NCI-H1436 (cell line): ENCODE results near the gene FAM170B.

Experiments used
- DNase-seq: peaks from one replicate; lab custom pipeline; 2025; lab: John Stamatoyannopoulos, UW

The FAM170B gene

DNA sequence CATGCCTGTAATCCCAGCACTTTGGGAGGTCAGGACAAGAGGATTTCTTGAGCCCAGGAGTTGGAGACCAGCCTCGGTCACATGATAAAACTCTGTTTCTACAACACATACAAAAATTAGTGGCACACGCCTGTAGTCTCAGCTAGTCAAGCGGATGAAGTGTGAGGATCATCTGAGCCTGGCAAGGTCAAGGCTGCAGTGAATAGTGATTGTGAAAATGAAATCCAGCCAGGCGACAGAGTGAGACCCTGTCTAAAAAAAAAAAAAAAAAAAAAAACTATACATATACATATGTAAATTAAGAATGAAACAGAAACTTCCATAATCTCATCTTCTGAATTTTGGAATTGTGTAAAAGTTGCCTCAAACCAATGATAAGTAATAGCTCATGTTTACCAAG lies 18.2 kb upstream of the FAM170B start:
- DNase-seq, result no peak

DNA sequence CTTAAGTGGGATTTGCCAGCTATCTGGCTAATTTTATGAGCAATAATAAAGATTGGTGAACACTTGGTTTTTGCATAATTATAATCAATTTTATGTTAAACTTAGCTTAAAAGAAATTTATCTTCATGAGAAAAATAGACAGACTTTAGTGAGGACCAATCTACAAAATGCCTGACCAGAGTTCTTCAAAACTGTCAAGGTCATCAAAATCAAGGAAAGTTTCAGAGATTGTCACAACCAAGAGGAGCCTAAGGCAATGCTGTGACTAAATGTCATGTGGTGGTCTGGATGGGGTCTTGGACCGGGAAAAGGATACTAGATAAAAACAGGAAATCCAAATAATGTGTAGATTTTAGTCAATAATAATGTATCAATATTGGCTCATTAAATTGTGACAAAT lies 17.7 kb upstream of the FAM170B start:
- DNase-seq, result no peak

DNA sequence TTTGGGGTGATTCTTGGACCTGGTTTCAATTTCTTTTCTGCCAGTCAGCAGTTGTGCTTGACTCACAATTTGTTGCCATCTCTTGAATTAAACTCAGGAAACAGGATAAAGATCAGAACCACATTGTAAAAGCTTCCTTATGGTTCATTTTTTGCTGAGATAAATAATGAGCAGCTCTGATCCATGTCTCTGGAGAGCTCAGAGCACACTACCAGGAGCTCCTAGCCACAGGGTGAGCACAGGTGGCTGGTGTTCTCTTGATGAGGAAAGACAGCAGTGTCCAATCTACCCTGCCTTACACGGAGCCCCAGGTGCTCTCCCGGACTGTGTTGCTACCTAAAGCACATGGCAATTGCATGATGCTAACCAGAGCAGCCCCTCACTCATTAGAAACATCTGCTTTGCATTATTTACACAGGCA lies 17.2 kb upstream of the FAM170B start:
- DNase-seq, result no peak

DNA sequence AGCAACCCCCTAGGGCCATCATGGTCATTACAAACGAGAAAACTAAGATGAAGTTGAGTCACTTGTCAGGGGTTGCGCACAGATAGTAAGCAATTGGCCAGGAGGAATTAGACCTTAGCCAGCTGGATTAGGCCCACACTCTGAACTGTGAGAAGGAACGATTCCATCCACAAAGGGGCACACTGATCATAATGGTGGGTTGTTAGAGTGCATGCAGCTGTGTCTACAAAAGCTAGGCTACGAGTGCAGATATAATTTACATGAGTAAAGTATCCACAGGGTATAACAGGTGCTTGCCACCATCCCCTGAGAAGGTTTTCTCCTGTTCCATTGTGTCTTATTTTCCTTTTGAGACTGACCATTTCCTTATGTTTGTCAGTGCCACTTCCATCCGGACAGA lies 16.6 kb upstream of the FAM170B start:
- DNase-seq, result peak; percentile 31

DNA sequence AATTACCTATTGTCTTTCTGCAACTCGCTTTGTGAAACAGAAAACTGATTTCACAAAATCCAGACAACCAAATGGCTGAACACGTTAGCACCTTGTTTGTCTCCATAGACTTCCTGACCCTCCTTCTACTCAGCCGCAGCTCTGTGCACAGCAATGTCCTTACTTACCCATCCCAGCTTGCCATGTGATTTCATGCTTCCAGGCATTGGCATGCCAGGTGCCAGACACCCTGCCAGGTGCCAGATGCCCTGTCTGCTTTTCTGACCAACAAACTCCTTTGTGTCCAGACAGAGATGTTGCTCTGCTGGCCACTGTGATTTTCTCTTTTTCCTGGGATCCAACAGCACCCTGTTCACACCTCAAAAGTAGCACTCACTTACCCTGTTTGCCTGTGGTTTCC lies 16.1 kb upstream of the FAM170B start:
- no peak for DNase-seq

DNA sequence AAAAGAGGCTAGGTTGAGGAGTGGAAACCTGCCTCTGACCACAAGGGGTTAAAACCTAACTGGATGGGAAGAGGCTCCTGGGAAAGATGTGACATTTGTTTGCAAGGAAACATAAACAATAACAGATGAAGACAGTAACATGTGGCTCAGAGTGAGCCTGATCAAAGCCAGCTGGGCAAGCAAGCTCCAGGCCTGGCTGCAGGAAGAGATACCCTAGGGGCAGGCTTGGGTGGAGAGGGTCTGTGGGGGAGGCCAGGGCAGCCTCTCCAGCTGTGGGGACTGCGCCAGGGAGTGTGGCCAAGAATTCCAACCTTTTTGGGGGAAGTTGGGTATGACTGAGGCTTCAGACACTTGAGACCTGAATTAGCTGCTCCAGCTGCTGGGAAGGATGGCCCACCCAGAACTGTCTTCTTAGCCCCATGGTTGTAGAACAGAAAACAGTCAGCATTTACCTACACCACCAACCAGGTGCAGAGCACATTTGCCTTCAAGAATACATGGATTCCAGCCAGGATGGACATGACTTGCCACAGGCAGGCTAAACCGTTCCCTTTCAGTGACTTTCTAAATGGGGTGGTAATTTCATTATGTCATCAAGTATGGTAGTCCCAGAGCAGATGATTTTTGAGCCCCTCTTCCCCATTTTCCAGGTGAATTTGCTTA lies 10.4 kb upstream of the FAM170B start:
- DNase-seq, result no peak

DNA sequence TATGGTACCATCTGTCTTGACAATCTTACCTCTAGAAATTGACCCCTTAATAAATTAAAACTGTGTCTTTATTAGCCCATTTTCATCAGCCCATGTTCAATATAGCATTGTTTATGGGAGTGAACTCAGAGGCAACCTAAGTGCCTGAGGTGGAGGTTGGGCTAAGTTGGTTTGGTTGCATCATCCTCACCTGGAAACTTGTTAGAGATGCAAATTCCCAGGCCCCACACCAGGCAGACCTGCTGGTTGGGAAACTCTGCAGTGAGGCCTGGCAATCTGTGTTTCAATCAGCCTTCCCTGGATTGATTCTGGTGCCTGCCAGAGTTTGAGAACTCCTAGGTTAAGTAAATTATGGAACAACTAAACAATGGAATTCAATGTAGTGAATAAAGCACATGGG lies 9.4 kb upstream of the FAM170B start:
- no peak for DNase-seq

DNA sequence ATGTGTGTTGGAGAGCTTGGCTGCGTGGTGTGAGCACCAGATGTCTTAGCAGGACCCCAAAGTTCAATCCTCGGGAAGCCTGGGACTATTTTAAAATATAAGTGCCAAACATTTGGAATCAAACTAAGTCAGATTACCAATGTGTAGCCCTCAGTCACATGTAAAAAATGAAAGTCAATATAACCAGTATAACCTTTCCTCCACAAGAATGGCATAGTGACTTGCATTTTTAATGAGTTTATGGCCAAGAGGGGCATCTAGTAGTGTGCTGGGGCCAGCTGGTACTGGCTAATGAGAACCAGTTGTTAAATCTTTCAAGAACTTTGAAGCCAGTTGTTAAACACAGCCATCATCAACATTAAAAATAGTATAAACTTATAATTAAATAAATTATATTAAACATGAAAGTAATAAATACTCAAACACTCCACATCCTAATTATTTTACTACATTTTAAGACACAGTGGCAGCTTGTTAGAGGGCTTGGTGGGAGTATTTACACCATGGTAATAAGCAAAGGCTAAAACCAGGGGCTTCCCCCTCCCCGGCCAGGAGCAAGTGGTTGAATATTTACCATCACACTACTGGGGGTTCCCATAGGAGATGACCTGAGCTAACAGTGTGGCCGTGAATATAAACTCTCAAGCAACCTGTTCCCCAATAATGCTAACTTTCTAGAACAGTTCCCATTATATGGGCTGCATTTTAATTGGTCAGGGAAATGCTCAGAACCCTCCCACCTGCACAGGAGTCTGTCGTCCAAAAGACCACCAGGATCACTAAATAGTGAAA lies 7.9 kb upstream of the FAM170B start:
- DNase-seq, result no peak

DNA sequence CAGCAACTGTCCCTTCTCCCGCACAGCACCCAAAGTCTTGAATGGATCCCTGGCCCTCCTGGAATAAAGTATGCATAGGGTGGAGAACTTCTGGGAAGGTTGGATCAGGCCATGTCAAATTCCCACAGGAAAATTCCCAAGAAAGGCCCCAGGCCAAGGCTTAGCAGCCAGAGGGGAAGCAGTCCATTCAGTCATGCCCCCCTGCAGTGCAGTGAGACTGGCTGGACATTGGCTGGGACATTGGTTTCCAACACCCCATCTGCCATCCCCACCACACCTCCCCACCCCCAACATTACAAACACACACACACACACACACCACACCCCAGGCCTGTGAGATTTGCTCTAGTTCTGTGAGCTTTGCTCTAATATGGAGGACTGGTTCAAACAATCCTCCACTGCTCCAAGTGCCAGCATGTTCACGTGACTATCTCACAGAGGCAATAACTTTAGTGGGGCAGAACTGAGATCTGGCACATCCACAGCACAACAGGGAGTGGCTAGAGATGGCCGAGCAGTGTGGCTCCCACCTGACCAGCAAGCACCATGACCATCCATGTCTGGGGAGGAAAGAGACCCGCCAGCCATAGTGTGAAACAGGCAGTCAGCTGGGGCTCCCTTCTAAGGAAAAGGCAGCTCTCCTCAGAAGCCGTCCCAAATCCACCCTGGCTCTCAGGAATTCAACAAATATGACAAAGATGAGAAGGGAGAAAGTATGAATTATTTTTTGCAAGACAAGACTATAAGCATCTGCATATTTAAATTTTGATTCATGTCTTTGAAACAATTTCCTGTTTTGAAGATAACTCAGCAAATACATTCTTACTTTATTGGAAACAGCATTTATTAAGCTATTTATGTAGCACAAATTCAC lies 6.7 kb upstream of the FAM170B start:
- no peak for DNase-seq

DNA sequence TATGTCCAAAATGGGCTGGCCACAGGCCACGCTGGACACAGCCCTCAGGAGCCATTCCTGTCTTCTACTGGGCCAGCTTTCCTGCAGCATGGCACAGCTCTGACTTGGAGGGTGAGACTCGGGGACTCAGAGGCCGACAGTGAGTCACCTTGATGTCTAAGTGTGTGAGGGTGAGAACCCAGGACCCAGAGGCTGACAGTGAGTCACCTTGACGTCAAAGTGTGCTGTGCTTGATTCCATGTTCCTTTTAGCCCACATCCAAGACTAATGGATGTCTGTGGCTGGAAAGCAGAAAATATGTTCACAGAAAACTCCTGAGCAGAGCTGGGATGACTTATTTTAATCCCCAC lies 6.0 kb upstream of the FAM170B start:
- DNase-seq, result no peak

DNA sequence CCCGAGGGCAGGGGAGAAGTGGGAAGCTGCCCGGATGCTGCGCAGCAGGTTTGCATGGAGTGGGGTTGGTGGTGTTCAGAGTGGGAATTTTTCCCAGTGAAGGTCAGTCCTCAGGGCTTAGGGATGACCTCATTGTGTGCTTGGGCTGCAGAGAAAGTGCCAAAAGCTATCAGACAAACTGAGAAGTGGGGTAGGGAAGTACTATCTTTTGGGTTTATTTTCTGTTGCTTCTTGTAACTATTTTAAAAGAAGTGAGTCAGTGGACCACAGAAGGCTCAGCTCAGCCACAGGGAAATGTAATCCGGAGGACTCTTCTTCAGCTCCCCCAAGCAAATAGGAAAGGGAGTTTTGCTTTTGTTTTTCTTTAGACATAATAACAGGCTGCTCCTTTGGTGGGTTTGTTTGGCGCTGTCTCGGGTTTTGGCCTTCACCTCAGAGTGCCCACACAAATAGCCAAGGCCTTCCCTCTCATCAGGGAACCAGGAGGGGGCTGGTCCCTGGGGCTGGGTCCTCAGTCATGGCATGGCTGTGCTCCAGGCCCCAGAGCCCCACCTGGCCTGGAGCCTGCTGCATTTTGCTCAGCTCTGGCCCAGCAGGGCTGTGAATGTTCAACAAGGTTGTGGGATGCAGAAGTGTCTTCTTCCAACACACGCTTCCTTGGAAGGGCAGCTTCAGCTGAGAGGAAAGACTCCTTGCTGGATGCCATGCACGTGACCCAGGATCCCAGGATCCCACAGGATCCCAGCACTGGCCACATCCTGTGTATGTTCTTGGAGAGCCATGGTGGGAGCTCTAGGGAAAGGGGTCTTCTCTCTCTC lies 5.4 kb upstream of the FAM170B start:
- DNase-seq, result no peak

DNA sequence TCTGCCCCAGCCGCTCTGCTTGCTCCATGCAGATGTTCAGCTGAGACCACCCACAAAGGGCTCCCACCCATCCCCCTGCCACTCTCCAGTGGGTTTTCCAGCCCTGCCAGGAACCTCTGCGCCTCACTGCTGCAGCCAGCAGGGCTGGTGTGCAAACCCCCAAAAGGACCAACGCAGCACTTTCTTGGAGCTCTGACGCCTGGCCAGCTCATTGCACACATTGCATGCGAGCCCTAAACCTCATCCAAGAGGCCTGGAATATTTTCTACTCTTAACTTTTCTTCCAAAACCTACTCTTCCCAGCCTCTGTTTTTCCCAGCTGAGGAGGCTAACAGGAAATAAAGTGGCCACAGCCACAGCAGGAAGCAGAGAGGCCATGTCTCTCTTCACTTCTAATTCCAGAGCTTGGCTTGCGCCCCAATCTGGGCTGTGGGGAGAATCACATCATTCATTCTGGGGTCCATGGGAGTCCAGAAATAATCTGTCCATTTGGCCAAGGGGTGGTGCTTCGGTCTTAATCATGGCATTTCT lies 4.6 kb upstream of the FAM170B start:
- no peak for DNase-seq

DNA sequence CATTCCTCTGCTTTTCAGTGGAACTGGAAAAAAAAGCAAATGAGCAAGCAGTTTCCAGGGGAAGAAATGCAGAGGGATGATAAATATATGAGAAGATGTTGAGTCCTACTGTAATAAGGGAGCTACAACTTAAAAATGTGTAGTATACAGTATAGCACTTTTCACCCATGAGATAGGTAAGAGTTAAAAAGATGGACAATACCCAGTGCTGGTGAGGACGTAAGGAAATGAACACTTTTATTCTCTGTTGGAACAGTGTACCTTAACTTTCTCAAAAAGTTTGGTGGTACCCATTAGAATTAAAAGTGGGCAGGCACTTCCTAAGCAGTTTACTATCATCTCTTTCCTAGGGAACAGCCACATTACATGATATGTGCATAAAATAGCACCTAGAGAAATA lies 2.7 kb upstream of the FAM170B start:
- no peak for DNase-seq

DNA sequence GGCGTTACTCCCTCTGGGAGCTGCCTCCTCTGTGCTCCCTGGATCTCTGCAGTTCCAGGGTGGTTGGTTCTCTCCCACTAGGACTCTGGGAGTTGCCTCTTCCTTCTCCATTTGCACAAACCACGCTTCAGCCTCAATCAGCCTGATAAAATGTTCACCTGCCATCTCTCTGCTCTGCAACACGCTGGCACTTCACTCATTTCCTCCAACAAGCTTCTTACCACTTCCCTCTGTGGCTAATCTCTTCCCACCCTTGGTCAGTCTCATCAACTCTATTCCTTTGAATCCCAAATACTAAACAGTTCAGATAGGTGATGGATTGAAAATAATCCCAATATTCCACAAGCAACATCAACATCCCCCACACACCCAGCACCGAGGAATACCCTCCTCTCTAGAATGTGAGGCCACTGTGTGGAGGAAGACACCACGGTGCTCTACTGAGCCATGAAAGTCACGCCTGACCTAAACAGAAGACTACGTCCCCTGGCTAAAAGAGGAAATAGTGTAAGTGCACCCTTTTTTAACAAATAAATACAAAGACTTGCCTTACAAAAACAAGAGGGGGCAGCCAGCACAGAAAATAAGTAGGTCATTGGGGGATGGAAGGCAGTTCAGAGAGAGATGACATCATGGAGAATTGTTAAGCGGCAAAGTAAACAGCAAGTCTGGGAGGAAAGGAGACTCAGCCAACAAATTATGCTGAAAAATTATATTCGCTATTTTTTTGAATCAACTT lies 1.9 kb upstream of the FAM170B start:
- no peak for DNase-seq

DNA sequence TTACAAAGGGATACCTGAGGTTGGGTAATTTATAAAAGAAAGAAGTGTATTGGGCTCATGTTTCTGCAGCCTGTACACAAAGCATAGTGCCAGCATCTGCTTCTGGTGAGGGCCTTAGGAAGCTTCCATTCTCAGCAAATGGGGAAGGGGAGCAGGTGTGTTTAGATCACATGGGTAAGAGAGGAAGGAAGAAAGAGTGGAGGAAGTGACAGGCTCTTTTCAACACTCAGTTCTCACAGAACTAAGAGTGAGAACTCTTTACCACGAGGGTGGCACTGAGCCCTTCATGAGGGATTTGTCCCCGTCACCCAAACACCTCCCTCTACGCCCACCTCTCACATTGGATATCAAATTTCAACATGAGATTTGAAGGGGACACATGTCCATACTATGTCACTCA lies 506 bp upstream of the FAM170B start:
- DNase-seq, result no peak

DNA sequence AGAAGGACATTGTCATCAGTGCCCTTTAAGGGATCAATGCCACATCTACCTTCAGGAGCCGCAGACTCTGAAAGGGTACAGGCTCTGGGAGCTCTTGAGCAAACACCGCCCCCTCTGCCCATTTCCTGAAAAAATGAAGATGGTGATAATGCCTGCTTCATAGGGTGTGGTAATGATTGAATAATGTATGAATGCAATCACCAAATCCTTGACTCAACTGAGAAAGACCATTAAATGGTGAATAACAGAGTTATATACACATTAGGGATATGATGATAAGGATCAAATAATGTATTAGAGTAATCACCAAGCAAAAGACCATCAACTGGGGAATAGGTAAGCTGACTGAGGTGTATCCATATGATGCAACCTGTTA lies 1.5 kb downstream of the FAM170B start:
- no peak for DNase-seq

DNA sequence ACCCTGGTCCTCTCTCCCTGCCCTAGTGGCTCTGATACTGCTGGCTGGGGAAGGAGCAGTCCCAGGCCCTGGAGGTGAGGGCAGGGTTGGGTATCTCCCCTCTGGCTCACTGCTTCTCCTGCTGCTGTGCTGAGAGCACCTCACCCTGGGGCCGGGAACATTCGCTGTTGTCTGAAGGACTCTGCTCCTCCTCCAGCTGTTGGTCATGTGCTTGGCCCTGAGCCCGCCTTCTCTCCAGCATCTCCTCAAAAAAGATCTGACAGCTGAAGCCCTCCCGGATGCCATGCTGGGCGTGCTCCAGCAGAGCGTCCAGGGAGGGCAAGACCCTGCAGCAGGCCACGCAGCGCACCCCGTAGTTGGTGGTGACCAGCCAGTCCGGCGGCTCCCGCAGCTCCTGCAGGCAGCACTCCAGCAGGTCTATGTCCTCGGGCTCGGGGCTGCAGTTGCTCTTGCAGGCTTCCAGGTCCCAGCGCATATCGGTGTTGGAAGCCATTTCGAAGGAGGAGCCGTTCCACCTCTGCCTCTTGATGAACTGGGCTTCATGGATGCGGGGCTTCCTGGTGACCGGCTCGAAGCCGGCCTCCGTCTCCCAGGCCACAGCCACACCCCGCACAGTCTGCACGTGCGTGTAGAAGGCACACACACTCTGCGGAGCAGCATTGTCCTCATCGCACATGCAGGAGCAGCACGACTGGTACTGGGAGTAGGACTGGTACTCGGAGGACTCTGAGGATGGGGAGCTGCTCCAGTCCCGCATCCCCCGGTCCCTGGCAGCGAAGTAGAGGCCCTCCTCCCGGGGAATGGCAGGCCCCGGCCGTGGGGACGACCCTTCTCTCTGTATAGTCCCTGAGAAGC lies 2.1 kb downstream of the FAM170B start:
- no peak for DNase-seq

DNA sequence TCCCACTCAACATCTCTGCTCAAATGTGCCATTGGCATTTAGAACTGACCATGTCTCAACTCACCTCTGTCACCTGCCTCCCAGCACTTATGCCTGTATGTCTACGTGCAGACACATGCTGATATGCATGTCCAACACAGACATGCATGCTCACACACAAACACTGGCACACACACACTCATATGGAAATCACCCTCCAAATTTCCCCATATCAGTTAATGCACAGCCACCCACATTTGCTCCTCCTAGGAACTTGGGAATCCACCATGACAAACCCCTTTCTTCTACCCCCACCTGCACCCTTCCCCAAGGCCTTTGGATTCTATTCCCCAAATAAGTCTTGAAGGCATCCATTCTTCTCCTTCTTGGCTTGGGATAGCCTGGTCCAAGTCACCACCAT lies 4.4 kb downstream of the FAM170B start:
- no peak for DNase-seq

DNA sequence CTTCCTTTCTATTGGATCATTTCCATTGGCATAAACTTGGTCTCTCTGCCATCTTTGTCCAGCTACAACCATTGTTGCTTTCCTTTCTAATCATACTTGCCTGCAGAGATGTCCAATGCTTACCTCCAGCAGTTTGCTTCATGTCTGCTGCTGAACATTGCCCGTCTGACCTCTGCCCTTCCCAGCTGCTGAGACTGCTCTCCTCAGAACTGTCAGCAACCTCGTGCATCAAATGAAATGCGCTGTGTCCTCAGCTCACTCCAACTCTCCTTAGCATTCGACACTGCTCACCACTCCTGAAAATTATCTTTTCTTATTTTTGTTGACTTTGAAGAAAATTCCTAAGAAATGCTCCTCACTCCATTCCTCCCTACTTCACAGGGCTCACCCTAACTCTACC lies 5.0 kb downstream of the FAM170B start:
- DNase-seq, result no peak
